ENCODE measurements around the gene EFNB2.

EFNB2 gene

DNA sequence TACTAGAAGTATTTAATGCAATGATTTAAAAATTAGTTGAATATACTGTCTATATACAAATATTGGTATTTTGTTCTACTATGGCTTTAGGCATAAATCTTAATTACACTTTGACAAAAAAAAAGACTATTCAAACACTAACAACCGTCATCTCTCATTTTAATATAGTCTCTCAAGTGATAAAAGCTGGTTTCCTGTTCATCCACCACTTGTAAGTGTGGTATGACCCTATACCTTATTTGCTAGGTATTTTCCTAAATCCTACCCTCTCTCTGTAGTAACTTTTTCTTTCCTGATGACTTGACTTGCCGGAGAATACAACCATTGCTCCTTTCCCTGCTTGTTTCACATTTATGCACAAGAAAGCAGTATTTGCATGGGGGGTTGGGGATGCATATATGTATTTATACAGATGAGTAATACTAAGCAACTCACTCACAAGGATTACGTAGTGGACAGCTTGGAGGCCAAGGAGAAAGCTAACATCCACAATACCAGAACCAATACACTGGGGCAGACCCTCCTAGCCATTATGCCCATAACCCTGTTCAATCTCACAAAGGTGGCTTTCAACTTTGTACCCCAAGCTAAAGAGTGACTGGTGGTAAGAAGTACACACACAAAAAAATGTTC, 12.7 kb upstream of the EFNB2 start:
- DNase-seq, result no peak

DNA sequence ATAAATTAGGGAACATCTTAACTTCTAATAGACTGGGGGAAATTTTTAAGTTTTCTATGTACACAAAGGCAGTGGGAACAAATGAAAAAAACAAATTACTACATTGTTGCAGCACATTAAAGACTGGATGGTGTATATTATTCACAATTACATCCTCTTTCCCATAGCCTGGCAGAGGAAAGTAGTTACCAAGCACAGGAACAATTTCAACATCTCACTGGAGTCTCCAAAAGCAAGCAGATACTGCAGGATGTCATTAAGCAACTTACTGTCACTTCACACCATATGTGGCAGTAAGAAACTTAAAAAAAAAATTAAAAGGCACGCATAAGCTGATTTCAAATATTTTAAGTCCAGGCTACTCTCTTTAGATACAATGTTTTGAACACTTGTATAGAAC, 6.4 kb upstream of the EFNB2 start:
- no peak for DNase-seq

DNA sequence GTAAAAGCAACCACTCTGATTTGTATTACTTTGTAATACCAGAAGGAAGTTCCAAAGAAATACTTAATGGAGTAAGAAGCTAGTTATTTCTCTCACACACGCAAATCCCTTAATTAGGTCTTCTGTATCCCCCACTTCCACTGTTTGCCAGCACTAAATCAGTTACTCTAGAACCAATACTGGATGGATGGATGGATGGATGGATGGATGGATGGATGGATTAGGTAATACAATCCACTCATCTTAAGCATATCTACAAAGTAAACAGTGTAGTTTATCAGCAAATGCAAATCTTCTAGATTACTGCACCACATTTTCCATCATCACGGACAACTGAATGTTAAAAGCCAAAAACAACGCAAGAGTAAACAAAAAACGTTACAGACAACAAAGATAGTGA, 5.2 kb upstream of the EFNB2 start:
- no peak for DNase-seq

DNA sequence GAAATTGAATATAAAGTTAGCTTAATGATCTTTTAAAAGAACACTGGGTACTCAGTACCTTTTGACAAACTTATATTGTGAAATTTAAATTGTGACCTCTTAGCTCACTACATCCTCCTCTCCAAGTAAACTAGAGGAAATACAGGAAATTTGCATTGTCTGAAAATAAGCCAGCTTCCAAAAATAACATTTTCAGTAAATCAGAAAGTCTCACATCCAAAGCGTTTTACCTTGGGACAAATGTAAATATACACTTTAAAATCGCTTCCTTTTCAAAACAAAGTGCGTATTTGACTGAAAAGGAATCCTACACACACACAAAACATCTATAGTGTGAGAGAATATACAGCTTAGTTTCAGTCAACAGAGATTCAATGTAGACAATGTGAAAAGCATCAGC, 2.1 kb upstream of the EFNB2 start:
- no peak for DNase-seq

DNA sequence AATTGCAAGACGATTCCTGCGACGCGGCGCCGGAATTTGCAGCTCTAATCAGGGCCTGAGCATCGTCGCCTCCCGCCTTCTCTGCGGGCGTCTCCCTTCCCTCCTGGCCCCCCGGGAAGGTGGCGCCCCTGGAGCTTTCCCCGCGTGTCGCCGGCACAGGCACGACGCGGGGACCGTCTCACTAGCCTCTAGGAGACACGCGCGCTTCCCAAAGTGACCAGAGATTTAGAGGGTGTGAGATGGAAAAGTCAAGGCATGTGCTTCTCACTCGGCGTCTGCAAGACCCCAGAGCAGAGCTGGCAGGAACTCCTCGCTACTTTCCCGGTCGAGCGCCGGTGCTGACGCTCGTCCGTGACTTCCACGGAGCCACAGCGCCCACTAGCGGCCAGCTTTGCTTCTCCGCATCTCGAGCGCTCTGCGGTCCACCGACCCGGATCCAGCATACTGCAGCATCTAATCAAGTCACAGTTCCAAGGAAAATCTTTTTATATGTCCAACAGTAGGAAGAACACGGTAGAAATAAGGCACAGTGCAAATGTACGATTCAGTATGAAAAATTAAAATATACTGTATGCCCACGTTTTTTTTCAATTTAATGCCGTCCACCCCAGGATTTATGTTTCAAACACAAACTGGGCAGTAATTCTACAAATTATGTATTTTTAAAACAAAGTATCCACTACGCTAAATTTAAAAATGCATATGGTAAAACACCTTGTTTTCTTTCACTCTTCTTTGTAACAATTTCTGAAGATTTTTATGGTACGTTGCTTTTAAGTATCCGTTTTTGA, 977 bp upstream of the EFNB2 start:
- peak; percentile 80 for DNase-seq

DNA sequence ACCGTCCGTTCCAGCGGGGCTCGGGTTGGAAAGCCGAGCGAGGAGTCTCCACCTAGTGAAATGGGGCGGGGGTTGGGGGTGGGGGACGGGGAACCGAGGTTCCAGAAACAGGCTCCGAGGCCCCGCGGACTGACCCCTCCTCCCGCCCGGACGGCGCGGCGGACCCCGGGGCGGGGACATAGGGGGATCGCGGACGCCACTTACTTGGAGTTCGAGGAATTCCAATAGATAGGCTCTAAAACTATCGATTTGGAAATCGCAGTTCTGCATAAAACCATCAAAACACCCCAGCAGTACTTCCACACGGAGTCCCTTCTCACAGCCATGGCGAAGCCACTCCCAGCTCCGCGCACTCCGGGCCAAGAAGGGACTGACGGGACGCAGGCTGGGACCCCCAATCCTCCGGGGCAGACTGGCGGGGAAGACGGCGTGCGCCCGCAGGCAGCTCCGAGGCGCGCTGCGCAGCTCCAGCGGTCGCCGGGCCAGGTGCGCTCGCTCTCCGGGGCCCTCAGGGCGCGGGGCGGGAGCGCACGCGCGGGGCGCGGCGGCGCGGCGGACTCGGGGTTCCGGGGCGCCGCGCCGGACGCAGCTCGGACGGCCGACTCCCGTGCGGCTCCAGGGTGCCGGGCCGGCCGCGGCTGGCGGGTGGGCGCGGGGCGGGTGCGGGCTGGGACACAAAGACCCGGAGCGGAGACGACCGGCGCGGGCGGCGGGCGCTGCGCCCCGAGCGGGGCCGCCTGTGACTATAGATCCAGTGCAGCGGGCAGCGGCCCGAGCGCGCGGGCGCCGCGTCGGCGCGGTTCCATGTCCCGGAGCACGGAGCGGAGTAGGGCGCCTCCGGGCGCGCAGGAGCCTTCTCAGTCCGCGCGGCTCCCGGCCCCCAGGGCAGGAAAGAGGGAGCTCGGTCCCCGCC, 567 bp downstream of the EFNB2 start:
- DNase-seq, result peak; percentile 2

DNA sequence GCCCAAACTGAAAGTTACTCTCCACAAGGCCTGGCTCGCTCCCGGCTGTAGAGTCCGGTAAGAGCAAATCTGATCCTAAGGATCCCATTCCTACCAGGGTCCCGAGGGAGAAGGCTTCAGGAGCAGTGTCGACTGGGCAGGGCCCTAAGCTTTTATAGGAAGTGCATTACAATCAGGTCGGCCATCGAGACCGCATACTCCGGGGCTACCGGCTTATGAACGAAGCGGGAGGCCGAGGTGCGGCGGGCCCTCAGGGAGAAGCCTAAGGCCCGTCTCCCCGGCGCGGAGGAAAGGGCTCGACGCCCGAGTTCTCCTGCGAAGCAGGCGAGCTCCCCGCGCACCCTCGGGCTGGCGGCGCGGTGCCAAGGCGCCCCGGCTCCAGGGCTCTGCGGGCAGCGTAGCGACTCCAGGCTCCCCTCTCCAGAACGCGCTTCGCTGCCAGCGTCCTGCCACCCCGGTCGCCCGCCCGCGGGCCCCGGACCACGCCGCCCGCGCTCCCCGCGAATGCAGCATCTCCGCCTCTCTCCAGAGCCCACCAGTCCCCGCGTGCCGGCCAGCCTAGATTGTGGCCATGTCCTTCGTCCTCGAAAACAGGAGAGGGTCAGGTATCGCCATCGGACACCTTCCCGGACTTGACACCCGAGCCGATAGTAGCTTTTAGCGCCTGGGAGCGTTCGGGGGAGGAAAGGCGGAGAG, 1.4 kb downstream of the EFNB2 start:
- peak; percentile 2 for DNase-seq

DNA sequence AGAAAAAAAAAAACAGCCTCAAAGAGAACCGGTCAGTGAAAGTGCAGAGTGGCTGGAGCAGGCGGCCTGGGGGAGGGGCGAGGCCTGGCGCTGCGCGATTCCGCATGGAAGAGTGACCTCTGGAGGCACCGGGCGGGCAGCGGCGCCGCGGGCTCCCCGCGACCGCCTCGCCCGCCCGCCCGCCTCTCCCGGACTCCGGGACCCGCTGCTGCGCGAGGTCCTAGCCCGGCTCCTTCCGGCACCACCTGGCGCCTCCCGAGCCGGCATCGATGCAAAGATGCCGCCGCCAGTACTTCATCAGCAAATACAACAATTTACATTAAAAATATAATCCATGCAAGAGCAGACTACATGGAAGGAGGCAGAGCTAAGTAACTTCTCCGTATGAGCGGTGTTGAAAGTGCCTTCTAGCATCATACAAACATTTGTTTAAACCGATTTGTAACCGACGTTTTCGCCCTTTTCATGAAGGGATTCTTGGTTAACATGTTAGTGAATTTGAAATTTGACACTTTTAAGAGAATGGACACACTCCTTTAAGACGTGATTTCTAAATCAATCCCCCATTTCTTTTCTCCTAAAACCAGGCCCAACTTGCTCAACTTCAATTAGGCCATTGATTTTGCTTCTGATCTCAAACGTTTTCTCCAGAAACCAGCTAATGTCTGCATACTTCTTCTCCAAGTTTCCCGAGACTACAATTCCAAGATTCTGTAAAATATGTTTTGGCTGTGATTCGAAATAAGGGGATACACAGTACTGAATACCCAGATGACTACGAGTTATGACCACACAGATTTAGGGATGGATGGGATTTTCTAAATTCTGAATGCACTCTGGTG, 2.1 kb downstream of the EFNB2 start:
- no peak for DNase-seq

DNA sequence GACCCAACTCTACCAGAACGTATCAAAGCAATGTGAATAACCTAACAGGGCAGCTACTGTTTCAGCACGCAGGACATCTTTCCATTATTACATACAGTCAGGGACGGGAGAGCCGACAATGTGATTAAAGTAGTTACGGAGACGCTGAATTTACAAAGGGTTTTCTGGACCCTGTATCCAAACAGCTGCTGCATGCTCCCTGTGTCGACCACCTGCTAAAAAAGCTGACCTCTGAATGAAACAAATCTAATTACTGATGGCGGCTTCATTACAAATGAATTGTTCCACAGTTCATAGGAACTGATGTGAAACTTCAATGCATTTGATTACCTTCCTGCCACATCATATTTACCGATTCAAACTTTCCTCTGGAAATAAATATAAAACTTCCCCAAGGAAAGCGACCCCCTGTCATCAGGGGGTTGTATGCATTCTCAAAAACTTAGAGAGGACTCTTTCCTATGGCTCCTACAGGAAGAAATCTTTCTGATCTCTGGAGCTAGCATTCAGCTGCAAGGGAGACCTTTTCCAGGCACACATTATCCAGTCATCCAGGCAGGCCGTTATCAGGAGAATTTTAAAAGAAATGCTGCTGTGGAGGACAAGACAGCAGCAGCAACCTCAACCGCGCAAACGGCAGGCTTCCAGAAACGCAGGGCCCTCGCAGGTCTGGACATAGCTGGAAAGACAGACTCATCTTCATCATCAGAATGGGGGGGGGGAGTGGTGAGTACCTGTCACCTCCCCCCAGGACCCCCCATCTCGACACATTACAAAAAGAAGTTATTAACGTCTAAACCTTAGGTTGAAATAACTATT, 3.1 kb downstream of the EFNB2 start:
- DNase-seq, result no peak

DNA sequence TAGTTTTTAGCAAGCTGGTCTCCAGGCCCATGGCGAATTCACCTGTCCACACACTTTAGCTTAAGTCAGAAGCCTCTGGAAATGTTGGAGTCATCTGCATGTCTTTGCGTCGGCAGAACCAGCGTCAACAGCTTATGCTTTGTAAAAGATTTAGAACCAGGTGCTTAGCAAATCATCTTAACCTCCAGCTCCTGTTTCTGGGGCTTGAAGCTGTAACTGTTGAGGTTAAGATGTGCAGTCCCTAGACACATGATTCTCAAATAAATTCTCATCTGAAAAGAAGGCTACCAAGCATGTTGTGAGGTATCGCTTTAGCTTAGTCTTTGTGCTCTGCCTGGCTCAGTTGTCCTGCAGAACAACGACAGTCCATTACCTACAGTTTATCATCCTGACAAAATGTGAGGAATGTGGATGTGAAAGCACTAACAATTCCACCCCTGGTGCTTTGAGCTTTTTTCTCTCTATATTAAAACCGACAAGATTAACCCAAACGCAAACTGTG, 4.4 kb downstream of the EFNB2 start:
- no peak for DNase-seq

DNA sequence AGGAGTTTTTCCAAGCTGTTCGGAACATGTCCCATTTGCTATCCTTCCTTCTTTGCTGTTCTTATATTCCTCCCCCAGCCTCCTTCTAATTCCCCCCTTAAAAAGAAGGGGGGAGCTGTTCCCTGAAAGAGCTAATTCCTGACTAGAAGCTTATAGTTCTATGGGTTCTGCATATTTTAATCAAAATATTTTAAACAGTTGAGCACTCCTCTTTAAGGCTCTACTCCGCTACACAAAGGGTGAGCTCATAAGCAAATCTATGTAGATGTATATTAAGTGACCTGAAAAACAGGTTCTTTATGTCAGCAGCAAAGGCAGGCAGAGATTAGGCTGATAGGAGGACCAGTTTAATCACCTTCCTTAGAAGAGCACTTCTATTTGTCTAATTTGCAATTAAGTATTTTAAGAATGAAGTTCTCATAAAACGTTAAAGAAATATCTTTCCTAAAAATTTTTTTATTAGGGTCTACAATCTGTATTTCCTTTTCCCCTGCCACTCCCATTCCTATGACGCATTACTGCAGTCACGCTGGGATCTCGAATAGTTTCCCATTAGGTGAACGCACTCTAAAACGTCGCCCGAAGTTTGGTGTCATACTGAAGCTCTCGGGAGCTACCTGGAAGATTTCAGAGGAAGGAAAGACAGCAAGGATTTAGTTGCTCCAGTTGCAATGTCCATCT, 5.2 kb downstream of the EFNB2 start:
- DNase-seq, result no peak

DNA sequence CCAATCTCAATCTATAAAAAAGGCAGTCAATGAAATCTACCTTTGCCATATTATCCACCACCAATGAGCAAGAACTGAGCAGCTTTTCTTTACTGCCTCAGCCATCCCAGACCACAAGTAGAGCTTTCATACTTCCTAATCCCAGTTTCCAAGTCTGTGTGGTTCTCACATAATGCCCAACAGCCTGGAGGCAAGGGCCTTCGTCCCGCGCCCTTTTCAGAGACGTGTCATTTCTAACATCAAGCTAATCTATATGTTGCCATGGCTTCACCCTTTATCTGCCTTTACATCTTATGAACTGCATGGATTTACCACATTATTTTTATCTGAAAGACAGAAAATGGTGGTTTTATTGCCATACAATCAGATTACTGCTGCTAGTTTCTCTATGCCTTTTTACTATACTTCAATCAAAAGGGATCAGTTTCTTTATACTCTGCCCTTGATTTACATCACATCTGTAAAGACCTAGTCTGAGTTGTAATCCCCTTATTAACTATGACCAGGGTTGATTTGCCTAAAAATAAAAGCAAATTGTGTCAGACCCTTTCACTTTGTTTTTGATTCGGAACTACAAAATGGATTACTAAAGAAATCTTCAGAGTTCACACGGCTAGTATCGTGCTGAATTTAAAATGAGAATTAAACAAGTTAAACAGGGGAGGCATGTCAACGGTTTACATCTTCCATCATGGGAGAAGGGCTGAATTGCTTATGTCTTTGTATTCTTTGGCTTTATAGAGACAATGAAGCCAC, 5.9 kb downstream of the EFNB2 start:
- DNase-seq, result no peak

DNA sequence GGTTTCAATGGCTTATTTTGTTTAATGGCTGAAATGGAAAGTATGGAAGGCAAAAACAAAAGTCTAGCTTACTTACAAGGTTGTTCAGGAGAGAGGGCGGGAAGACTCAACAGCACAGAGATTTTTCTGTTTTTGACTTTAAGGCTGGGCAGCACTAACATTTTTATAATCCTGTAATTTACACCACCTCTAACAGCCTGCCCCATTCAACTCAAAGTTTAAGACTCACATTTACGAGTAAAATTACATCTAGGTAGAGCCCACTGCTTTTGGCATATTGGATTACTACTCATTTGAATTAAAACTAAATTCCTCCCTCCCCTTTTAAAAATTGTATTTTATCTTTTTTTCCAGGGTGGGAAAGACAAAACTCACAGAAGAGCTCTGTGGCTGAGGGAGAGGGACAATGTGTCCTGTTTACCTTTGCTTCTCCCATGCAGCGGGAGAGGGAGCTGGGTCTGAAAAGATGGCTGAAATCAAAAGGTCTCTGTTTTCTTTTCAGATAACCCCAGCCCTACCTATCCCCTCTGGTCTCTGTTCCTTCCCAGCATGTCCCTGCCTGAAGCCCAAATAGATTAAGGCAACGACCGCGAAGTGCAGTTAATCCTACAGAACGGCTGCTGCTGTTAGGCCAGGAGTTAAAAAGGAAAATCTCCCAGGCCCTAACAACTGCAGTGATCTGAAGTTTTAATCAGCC, 6.6 kb downstream of the EFNB2 start:
- no peak for DNase-seq

DNA sequence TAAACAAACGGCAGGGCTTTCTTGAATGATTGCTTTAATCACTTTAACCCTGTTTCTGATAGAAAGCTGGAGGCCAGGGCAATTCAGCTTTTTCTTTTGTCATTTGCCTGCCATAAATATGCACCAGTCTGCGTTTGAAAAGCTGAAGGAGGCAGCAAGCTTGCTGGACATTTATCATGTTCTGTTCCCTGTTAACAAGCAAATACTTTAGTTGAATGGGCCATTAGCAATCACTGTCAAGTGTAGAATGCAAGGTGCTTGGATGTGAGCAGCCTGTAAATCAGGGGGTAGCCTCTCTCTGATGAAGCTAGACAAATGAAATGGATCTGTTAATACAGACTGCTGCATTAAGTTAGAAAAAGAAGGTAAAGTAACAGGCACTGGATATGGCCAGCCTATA, 7.6 kb downstream of the EFNB2 start:
- DNase-seq, result no peak

DNA sequence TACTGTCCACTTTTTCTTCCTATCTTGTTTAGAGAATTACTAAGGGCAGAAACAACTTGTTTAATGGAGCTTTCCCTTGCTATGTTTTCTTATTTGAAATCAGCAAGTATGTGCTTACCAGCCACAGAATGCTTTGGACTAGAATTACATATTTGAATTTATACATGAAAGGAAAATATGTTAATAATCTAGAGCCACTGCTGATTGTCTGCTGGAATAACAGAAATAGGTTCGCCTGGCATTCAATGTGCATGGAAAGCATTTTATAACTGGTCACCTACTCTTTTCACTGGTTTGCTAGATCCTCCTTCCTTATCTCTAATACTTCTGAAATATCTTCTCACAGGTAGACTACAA, 8.0 kb downstream of the EFNB2 start:
- DNase-seq, result no peak

DNA sequence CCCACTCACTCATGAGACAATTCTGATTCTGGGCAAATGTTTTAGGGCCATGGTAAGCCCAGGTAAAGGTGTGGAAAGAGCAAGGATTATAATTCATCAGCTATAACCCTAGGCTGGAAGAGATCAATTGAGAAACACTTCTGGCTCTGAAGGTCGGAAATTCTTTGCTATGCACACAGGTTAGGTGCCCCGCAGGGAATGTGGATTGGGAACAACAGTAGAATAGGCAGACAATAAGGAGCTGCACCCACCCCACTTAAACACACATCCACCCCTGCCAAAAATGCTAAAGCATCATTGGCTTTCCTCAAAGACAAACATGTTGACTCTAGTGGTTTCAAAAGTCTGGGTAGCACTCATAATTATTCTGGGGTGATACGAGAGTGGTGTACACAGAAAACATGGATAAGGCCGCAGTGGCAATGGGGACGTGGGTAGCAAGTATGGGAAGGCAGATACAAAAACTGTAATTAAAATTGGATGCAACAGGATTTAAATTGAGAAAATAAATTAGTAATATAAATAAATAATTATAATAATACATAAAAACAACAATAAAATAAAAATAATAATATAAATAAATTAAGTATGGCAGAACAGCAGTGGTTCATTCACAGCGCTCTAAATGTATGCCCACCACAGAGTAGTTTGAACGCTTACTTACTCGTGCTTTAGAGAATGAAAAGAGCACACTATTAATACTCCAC, 8.6 kb downstream of the EFNB2 start:
- no peak for DNase-seq

DNA sequence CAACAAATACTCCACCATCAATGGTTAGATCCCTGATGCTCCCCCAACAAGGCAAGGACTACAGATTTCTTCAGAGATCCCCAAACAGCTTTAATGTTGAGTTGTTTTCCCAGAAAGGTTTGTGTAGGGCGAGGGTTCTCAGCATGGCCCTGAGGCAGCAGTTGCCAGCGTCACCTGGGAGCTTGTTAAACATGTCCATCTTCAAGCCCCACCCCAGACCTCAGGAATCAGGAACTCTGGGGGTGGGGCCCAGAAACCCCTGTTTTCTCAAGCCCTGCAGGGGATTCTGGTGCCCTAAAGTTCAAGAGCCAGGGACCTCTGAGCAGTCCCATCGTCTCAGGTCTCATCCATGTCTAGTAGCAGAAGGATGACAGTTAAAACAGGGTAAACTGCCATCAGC, 9.6 kb downstream of the EFNB2 start:
- no peak for DNase-seq

DNA sequence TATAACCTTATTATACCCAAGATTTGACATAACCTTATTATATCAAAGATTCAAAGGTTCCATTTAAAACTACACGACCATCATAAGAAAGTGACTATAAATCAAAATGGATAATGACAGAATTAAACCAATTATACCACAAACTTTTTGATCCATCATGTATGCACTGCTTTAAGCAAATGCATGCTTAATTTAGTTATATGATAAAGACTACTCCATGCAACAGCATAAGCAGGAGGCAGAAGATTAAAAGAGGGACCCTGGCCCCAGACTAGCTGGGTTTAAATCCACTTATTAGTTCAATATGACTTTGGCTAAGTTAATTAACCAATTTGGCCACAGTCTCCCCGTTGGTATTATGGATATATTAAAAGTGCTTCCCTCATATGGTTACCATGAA, 11.4 kb downstream of the EFNB2 start:
- no peak for DNase-seq
